ENCODE results near the gene BAG1. TPM values are rescaled to one million over a fixed set of nuclear protein-coding genes. Genes with fewer than 3 reads are reported as not detected.

Gene BAG1
- total RNA-seq, 1 donor from 2014 or later: 33.5 TPM

DNA sequence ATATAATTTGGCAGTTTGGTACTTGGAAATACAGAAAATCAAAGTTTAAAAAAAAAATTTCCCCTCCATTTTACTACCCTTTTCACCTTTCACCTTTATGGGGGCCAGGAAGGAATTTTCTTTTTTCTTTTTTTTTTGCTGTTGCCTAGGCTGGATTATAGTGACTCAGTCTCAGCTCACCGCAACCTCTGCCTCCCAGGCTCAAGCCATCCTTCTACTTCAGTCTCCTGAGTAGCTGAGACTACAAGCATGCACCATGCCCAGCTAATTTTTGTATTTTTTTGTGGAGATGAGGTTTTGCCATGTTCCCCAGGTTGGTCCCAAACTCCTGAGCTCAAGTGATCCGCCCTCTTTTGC is 9.4 kb upstream of the BAG1 start:
- DNase-seq (ENCODE audit: low read depth in 2 of 2): no peak

DNA sequence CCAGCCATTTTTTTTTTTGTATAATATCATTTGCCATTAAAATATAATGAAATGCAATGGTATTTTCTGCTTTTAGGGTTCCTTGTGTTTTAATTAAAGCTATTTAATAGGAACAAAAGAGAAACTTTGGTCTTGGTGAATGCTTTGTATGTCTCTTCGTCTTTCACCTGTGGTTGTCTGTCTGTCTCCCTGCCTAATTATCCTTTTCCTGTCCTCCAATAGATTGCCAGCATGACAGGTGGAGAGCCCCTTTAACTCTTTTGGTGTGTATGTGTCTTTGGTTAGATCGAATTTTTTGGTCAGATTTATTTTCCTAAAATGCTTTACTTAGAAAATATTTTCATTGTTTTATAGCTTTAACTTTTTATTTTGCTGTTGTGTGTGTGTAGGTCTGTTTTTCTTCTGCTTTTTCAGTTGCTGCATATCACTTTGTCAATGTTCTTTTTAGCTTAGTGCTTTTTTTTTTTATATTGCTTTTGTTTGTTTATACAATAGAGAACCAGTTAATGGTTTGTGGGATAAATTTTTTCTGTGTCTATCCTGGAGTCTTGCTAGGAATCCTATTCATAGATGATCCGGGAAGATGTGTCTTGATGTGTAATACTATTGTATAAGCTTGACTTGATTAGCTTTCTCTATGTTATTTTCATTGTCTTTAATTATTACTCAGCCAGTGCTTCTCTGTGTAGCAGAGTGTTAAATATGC is 8.9 kb upstream of the BAG1 start:
- DNase-seq (ENCODE audit: low read depth in 2 of 2): no peak

DNA sequence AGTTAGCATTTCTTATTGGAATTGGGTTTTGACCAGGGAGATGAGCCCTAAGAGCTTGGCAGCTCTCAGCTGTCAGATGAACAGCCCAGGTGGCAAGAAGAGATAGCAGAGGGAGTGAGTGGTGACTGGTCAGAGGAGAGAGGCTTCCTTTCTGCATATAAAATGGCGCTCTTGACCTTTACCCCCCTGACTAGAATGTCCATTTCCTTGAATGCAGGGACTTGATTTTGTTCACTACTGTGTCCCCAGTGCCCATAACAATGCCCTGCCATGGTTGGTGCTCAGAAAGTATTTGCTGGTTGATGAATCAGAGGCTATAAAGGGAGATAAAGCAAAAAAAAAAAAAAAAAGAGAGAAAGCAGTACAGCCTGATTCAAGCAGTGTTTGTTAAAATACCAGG is 7.6 kb upstream of the BAG1 start:
- DNase-seq (ENCODE audit: low read depth in 2 of 2): no peak

DNA sequence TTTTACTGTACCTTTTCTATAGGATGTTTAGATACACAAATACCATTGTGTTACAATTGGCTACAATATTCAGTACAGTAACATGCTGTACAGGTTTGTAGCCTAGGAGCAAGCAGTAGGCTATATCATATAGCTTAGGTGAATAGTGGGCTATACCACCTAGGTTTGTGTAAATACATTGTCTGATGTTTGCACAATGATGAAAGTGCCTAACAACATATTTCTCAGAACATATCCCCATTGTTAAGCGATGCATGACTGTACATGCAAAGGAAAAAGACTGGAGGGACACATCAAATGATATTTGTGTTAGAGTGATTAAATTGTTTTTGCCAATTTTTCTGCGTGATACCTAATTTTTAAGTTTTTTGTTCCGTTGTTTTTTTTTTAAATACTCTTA is 5.6 kb upstream of the BAG1 start:
- DNase-seq (ENCODE audit: low read depth in 2 of 2): no peak

DNA sequence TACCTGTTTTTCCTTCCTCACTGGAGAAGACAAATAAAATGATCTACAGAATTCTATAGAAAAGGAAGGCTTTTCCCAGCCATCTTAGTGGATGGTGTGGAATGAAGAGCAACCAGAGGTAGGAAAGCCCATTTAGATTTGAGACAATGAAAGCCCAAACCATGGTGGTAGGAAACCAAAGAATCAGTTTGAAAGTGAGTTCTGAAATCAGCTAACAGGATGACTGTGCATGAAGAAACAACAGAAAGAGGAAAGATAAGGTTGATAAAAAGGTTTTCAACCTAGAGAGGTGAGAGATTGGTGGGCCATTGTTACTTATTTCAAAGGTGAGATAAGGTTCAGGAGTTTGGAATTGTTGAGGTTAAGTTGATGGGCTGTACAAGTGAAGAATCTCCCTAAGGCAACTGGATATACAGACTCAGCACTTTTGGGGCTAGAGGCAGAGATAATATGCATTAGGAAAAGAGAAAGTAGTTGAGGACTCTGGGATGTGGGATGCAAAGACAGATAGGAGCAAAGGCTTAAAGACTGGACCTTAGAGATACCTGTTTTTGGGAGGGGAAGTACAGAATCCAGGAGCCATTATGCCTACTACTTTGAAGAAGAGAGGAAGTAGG is 2.8 kb upstream of the BAG1 start:
- no peak for DNase-seq (ENCODE audit: low read depth in 2 of 2)

DNA sequence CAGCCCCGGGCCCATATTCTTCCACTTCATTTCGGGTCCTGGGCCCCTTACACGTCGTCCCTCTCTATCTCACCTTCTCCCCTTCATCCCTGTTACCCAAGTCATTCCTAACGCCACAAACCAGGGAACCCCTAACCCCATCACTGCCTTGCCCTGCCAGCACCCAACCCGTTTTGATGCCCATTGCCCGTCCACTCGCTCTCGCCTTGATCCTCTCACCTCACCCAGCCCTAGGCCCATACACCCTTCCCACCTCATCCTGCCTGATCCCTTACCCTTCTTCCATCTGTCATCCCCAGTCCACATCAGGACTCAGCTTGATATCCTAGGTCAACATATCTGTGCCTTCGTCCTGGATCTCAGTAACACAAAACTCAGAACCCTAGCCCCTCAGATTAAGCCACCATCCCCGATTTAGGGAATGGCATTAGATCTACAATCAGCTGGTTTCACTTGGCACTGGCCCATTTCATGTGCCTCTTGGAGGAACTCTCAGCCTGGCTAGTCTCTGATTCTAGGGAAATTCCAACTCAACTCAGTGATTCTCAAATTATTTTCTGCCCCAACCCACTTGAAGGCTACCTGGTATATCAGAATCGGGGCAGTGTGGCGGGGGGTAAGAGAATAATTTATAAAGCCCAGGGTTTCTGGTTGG is 830 bp upstream of the BAG1 start:
- peak in 1 of 2 donors; percentile 3 for DNase-seq (ENCODE audit: low read depth in 2 of 2)

DNA sequence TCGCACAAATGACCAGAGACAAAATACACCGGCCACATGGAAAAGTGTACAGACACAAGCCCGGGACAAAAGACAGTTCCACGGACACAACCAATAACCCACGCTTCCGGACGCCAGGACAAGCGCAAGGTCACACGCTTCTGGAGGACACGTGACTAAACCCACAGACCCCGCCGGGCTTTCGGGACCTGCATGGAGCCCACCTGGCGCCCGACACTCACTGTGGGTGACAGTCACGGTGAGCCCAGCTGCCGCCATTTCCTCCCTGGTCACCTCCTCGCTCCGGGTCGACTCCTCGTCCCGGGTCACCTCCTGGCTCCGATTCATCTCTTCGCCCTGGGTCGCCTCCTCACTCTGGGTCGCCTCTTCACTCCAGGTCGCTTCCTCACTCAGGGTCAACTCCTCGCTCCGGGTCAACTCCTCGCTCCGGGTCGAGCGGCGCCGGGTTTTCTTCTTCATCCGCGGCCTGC is 470 bp downstream of the BAG1 start:
- peak; percentile 18 to 49 for DNase-seq (ENCODE audit: low read depth in 2 of 2)

DNA sequence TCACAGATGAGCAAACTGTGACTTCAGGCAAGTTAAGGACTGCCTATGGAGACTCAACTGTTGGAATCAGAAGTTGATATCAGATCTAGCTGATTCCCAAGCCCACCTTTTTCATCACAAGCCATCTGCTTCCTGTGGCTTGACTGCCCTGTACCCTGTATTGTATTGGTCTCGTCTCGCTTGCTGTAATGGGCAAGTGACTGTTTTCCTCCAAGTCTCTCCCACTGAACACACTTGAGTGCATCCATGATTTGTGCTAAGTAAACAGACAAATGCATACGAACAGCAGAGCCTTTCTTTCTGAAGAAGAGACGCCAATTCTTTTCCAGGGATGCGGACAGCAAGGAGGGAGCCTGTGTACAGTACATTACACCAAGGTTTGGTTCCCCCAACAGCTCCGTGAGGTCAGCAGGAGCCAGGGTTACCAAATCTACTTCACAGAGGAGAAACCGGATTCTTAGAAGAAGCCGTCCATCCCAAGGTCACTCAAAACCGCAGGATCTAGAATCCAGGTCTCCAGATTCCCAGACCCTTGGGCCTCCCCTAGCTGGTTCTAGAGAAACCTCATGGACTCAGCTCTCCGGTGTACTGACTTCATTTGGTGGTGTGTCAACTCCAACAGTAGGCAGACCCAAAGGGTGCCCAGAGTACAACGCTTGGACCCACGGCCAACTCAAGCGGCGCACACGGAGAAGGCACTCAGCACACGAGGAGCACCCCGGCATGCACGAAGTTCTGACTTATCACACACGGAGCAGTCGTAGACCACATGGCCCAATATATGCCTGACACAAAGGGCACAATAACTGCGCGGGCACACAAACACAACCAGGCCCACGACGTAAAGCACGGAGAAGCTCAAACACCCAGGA is 1.1 kb downstream of the BAG1 start:
- peak in 1 of 2 donors; percentile 64 for DNase-seq (ENCODE audit: low read depth in 2 of 2)

DNA sequence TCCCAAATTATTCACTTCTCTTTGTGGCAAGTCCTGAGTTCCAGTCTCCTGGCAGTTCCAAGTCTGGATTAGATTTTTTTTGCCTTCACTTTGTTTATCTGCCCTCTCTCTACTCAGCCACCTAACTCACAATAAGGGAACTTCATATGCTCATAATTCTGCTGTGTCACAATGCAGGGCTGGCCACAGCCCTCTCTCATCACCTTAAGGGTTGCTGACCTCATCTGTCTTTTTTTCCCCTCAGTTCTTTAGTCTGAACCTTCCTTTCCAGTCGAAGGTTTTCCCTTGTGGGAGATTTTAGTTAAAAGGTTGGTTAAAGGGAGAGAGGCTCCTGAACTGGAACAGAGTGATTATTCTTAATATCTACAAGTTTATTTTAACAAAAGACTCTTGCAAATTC is 4.1 kb downstream of the BAG1 start:
- no peak for DNase-seq (ENCODE audit: low read depth in 2 of 2)

DNA sequence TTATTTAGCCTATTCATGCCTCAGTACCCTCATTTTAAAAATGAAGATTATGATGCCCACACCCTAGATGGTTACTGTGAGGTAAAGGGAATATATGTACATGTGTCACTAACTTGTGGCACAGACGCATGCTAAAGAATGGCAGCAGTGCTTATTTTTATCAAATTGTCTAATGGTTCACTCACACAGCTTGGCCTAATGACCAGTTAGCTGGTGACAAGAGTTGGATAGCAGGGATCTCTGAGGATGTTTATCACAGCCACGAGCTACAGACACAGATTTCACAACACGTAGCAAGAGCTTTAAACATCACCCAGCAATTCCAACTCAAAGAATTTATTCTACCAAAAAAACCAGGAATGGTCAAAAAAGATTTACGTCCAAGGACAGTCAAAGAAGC is 7.2 kb downstream of the BAG1 start:
- DNase-seq (ENCODE audit: low read depth in 2 of 2): no peak

DNA sequence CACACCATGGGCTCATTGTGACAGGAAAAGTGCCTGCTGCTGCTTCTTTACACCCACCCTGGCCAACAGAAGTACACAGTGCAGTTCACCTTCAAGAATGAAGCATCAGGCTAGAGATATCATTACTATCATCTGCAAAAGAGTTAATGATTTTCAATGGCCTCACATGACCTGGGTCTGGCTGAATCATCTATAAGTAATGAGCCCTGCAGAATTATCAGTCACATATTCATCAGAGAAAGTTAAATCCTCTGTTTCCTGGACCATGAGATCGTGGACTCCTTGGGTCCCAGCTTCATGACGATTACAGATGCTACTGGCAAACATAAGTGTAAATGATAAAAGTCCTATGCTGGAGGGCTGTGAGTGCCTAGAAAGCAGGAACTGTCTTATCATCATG is 8.3 kb downstream of the BAG1 start:
- no peak for DNase-seq (ENCODE audit: low read depth in 2 of 2)

DNA sequence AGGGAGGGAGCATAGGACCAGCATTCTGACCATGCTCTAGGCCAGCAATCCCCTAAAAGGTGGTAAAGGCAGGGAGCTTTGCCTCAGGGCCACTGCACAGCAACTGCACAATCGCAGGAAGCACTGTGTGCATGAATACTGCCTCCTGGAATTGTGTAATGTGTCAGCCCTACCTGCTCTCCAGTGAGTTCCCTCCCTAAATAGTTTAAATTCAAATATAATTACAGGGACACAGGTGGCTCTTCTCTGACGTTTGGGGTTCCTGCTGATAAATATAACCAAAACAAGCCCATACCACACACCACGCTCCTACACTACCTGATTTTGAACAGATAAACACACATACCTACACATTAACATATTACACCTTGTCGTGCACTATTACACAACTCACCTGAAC is 9.0 kb downstream of the BAG1 start:
- no peak for DNase-seq (ENCODE audit: low read depth in 2 of 2)

DNA sequence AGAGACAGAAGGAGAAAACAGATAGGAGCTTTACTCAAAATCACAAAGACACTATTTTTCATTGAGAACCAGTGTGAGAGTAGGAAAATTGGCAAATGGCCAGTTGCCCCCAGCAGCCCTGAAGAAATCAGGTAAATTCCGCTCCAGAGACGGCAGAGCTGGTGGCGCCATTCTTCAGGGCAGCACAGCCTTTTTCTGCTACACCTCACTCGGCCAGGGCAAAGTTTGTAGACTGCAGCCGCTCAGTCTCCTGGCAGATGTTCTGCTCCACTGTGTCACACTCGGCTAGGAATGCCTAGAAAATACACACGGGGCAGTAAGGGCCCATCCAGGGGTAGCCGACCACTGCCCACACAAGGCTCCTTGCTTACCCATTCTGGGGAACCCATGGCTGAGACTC is 9.5 kb downstream of the BAG1 start:
- DNase-seq (ENCODE audit: low read depth in 2 of 2): no peak

DNA sequence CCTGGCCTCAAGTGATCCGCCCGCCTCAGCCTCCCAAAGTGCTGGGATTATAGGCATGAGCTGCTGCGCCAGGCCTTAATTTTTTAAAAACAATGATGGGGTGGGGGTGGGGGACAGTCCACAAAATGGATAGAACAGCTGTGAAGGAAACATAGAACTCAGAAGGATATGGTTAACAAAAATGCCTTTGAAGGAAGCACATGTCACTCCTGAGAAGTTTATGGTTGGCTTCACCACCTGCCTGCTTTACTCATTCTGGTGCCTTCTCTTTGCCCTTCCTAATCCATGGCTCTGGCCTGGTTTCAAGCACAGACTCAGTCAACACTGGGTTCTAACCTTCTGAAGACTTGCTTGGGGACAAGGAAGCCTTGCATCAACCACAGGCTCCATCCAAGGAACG is 10.3 kb downstream of the BAG1 start:
- no peak for DNase-seq (ENCODE audit: low read depth in 2 of 2)

DNA sequence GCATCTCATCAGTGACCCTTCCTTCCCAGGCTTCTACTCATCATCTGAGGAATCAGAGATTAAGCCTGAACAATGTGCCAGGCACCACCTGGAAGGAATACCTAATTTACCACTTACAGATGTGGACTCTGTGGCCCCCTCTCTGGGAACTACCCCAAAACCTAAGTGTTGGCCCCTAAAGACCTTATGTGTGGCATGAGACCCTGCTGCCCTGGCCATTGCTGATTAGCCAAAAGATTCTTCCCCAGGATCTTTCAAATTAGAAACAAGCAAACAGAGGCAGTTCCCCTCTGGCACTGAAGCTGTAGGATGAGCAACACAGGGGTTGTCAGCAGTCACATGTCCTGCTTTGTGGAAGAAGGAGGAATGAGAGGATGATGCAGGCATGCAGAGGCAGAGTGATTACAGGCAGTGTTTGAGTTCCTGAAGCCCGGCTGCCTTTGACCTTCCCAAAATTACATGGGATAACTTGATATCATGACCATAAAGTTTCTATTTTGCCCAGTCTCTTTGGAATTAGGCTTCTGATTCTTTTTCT is 14.0 kb downstream of the BAG1 start:
- peak in 1 of 2 donors; percentile 11 for DNase-seq (ENCODE audit: low read depth in 2 of 2)

DNA sequence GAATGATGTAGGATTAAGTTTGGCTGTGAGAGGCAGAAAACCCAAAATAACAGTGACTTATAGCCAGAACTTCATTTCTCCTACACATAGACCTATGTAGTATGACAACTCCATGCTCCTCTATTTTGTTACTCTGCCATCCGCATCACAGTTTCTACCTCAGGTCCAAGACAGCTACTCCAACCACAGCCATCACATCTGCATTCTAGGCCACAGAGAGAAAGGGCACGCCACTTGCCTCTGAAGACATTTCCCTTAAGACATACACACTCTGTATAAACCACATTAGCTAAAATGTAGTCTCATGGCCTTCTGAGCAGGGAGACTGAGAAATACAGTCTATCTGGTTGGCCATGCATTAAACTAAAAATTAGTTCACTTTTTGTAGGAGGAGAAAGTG is 14.5 kb downstream of the BAG1 start:
- no peak for DNase-seq (ENCODE audit: low read depth in 2 of 2)

DNA sequence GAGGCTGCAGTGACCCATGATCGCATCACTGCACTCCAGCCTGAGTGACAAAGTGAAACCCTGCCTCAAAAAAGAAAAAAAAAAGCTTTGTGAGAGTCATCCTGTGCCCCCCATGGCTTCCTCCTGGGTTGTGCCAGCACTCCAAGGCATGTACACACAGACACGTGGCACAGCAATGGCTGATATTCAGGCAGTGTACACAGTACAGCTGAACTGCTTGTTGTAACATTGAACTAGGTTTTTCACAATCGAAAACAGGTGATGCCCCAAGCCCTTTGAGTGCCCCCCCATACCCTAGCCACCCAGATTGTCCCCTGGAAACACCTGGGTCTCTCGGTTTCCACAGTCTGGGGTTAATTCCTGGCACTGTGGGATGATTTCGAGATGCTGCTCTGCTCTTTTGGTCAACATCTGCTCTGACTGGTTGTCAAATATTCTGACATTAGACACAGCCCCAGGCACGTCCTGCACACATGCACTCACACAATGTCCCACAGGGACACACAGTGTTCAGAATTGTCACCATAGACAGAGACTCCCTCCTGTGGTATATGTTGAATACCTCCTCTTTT is 15.3 kb downstream of the BAG1 start:
- no peak for DNase-seq (ENCODE audit: low read depth in 2 of 2)

DNA sequence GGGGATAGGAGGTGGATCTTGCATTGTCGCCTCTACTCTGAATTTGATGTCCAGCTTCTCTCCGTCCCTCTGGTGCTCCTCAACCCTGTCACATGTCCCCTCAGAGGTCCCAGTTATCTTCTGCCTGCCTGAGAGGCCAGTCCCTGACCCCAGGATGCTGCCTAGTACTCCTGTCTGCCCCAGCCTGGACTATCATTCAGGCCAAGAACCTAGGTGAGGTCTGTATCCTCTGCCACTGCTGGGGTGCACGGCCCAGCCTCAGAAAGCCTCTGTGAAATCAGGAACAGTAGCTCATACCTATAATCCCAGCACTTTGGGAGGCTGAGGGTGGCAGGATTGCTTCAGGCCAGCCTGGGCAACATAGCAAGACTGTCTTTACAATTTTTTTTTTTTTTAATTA is 15.9 kb downstream of the BAG1 start:
- DNase-seq (ENCODE audit: low read depth in 2 of 2): no peak

DNA sequence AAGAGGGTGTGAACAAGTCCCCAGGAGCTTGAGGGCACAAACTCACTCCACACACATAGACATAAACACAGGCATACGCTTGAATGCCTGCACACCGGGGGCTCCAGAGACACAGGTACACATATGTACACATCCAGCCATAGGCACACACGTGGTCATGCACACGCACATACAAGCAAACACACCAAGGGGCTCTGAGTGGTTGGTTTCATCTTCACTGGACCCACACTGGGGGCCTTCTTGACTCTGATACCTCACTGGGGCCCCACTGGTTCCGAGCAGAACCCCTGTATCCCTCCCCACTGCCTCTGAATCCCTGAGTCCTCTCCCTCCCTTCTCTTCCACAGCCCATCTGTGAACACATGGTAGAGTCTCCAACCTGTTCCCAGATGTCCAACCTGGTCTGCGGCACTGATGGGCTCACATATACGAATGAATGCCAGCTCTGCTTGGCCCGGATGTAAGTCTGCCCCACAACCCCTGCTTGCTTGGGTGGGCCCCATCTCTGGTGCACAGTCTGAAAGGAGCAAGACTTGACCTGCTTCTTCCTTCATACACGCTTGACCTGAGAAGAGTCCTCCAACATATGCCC is 18.1 kb downstream of the BAG1 start:
- no peak for DNase-seq (ENCODE audit: low read depth in 2 of 2)

DNA sequence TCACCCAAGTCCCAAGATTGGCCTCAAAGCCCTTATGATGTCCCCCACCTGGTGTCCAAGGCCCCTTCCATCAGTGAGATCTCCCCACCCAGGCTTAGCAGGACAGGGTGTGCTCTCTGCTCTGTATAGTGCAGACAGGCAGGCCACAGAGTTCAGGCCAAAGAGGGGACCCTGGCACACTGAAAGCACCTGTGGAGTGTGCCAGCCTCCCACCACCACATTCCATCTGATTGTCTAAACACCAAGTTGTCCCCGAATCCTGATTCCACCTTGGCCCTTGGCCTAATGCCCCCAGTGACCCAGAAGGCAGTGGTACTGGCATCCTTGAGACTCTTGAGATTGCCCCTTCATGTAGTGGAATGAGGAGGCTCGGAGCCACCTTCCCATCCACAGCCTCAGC is 19.2 kb downstream of the BAG1 start:
- DNase-seq (ENCODE audit: low read depth in 2 of 2): no peak

DNA sequence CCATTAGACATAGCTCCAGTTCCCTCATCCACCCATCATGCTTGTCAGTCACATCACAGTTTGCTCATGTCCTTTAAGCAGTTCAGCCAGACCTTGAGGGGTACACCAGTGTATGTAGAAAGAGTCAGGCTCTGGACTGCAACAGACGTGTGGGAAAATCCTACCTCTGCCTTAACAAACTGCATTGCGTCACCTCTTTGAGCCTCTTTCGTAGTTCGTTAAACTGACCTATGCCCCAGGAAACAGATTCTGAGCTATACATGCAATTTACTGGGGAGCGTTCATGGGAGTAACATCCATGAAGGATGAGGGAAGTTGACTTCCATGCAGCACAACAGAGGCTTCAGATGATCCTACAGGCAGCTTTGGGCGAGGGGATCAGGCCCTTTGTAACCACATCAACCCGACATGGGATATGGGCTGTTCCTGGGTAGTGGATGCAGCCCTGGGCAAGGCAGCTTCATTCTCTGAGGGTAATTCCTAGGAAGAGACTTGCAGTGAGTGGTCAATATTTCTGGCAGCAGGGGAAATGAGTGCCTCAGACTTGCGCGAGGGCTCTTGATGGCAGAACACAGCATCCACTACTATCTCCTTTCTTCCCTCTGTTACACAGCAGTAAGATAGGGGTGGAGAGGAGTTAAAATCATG is 20.2 kb downstream of the BAG1 start:
- DNase-seq (ENCODE audit: low read depth in 2 of 2): no peak
